ENCODE data around the gene EXOC3L4.

Gene EXOC3L4

DNA sequence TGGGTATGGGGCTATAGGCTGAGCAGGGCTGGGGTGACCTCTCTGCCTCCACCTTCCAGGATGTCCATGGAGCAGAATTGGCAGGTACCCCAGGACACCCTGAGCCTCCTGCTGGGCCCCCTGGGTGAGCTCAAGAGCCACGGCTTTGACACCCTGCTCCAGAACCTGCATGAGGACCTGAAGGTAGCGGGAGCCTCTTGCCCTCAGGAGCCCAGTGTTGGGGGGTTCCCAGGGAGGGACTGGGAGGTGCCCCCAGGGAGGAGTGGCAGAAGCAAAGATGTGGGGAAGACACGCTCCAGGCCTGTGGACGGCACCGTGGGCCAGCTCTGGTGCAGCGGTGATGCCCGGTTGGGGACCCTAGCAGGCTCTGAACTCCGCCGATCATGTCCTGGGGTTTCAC, 37.1 kb downstream of the EXOC3L4 start:
- H3K4me3 ChIP-seq (ENCODE audit: insufficient read depth in 1 of 2, low read depth in 1 of 2, low read length in 2 of 2): no peak overlapping the region
- H2BK5ac ChIP-seq (ENCODE audit: low read depth, low read length, poor library complexity, severe bottlenecking): no peak overlapping the region

DNA sequence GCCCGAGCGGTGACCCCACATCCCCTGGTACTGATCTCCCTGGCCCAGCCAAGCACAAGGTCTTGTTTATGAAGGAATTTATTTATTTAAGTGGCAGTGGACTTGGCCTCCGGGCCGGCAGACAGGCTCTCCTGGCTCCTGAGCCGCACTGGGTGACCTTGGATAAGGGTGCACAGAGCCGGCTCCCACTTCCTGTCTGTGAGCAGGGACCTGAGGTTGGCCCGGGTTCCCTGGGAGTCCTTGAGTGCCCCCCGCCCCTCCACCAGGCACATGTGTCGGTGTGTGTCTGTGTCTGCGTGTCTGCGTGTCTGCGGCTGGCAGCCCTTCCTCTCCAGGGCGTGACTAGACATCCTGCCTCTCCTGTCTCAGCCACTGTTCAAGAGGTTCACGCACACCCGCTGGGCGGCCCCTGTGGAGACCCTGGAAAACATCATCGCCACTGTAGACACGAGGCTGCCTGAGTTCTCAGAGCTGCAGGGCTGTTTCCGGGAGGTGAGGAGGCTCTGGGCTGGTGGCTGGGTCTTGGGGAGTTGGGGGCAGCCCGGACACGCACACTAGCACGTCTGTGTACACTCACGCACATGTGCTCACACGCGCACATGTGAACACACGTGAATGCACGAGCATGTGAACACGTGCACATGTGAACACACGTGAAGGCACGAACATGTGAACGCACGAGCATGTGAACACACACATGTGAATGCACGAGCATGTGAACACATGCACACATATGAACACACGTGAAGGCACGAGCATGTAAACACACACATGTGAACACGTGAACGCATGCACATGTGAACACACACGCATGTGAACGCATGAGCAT, 38.1 kb downstream of the EXOC3L4 start:
- Histone ChIP-seq H3K36me3 (ENCODE audit: control insufficient read depth in 1 of 2, insufficient read depth in 2 of 2, low read depth in 1 of 2, low read length in 2 of 2) (peaks cover 72 to 82% of the 10 kb centered on the region in 2 experiments), H3K4me3 (ENCODE audit: insufficient read depth in 1 of 2, low read depth in 1 of 2, low read length in 2 of 2) (no peak overlapping the region), H3K18ac (ENCODE audit: low read depth in 1 of 2, low read length in 2 of 2) (no peak overlapping the region), H2BK15ac (ENCODE audit: low read depth, poor library complexity, severe bottlenecking) (no peak overlapping the region), H2BK5ac (ENCODE audit: low read depth, low read length, poor library complexity, severe bottlenecking) (peak overlapping the region; percentile 15), H4K91ac (ENCODE audit: low read length) (no peak overlapping the region), H3K9me3 (ENCODE audit: control insufficient read depth, low read length) (no peaks in the 10 kb centered on the region), H3K27ac (ENCODE audit: low read length, poor library complexity, severe bottlenecking) (peak overlapping the region; percentile 63), H3K4me1 (ENCODE audit: control insufficient read depth, insufficient read depth, low read depth, low read length) (peaks cover 79% of the 10 kb centered on the region), H3K14ac (ENCODE audit: low read length in 2 of 2) (no peak overlapping the region), H2AFZ (ENCODE audit: low read depth, low read length) (no peak overlapping the region), H2BK12ac (ENCODE audit: low read length in 2 of 2) (no peak overlapping the region), H3K4ac (ENCODE audit: low read depth in 1 of 2, low read length in 2 of 2) (no peak overlapping the region), H3K9ac (ENCODE audit: low read length) (no peak overlapping the region), H2AK5ac (ENCODE audit: low read length, severe bottlenecking) (peak overlapping the region; percentile 60), H3K4me2 (ENCODE audit: low read length, poor library complexity, severe bottlenecking) (no peak overlapping the region), H3K27me3 (ENCODE audit: control insufficient read depth in 1 of 2, insufficient read depth in 1 of 2, low read length in 2 of 2) (no peaks in the 10 kb centered on the region), H4K8ac (ENCODE audit: low read length) (no peak overlapping the region), H2BK120ac (ENCODE audit: low read depth, low read length) (no peak overlapping the region), H3K79me1 (replicated peaks; ENCODE audit: low read length, poor library complexity, severe bottlenecking) (peaks cover 10% of the 10 kb centered on the region), H3K23ac (ENCODE audit: low read length in 2 of 2) (no peak overlapping the region)
- DNase-seq: peak; percentile 46
- WGBS: 85% methylated on average over 39 of the region's 39 CpGs

More for the DNA sequence above, 37.1 kb downstream of the EXOC3L4 start:
- no peaks in the 10 kb centered on the region for H3K27me3 ChIP-seq (ENCODE audit: control insufficient read depth in 1 of 2, insufficient read depth in 1 of 2, low read length in 2 of 2)
- no peaks in the 10 kb centered on the region for H3K9me3 ChIP-seq (ENCODE audit: control insufficient read depth, low read length)
- H4K91ac ChIP-seq (ENCODE audit: low read length): no peak overlapping the region
- H2BK120ac ChIP-seq (ENCODE audit: low read depth, low read length): no peak overlapping the region
- peaks cover 79 to 86% of the 10 kb centered on the region in 2 experiments for H3K36me3 ChIP-seq (ENCODE audit: control insufficient read depth in 1 of 2, insufficient read depth in 2 of 2, low read depth in 1 of 2, low read length in 2 of 2)
- peak overlapping the region; percentile 33 for H2AK5ac ChIP-seq (ENCODE audit: low read length, severe bottlenecking)
- H3K18ac ChIP-seq (ENCODE audit: low read depth in 1 of 2, low read length in 2 of 2): no peak overlapping the region
- no peak overlapping the region for H2BK15ac ChIP-seq (ENCODE audit: low read depth, poor library complexity, severe bottlenecking)
- H3K4me2 ChIP-seq (ENCODE audit: low read length, poor library complexity, severe bottlenecking): no peak overlapping the region
- no peak overlapping the region for H3K23ac ChIP-seq (ENCODE audit: low read length in 2 of 2)
- H2BK12ac ChIP-seq (ENCODE audit: low read length in 2 of 2): no peak overlapping the region
- no peak overlapping the region for H3K4ac ChIP-seq (ENCODE audit: low read depth in 1 of 2, low read length in 2 of 2)
- no peak overlapping the region for H3K9ac ChIP-seq (ENCODE audit: low read length)
- no peak for DNase-seq
- H2AFZ ChIP-seq (ENCODE audit: low read depth, low read length): no peak overlapping the region
- no peak overlapping the region for H3K14ac ChIP-seq (ENCODE audit: low read length in 2 of 2)
- H3K27ac ChIP-seq (ENCODE audit: low read length, poor library complexity, severe bottlenecking): peak overlapping the region; percentile 27
- H3K4me1 ChIP-seq (ENCODE audit: control insufficient read depth, insufficient read depth, low read depth, low read length): peaks cover 81% of the 10 kb centered on the region
- no peak overlapping the region for H4K8ac ChIP-seq (ENCODE audit: low read length)
- peaks cover 16% of the 10 kb centered on the region for H3K79me1 ChIP-seq (replicated peaks; ENCODE audit: low read length, poor library complexity, severe bottlenecking)
- 92% methylated on average over 9 of the region's 9 CpGs for WGBS

DNA sequence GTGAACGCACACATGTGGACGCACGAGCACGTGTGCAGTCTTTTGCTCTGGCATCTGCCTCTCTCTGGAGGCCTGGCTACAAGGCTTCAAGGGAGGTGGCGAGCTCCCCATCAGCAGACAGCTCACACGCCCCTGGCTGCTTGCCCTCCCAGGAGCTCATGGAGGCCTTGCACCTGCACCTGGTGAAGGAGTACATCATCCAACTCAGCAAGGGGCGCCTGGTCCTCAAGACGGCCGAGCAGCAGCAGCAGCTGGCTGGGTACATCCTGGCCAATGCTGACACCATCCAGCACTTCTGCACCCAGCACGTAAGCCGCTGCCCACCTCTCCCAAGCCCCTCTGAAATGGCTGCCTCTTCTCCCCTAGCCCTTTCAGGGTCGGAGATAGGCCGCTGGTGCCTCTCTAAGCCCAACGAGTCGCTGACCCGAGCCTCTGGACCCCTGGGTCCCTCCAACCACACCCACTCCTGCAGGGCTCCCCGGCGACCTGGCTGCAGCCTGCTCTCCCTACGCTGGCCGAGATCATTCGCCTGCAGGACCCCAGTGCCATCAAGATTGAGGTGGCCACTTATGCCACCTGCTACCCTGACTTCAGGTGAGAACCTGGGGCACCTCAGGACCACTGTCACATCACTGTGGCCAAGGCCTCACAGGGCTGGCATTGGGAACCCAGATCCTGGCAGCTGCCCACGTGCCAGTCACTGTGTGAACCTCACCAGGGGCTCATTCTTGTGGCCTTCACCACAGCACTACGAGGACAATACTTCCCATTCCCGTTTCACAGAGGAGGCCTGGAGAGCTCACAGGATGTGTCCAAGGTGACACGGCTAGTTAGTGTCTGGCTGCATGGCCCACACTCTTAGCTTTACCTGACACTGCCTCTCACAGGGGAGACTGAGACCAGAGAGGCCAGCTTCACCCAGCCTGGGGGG, 39.0 kb downstream of the EXOC3L4 start:
- H3K79me1 ChIP-seq (replicated peaks; ENCODE audit: low read length, poor library complexity, severe bottlenecking): peaks cover 8% of the 10 kb centered on the region
- H3K9ac ChIP-seq (ENCODE audit: low read length): no peak overlapping the region
- peak overlapping the region; percentile 54 for H2AK5ac ChIP-seq (ENCODE audit: low read length, severe bottlenecking)
- H4K8ac ChIP-seq (ENCODE audit: low read length): no peak overlapping the region
- DNase-seq: no peak
- H2BK12ac ChIP-seq (ENCODE audit: low read length in 2 of 2): no peak overlapping the region
- no peak overlapping the region for H3K4me2 ChIP-seq (ENCODE audit: low read length, poor library complexity, severe bottlenecking)
- no peaks in the 10 kb centered on the region for H3K27me3 ChIP-seq (ENCODE audit: control insufficient read depth in 1 of 2, insufficient read depth in 1 of 2, low read length in 2 of 2)
- peaks cover 65 to 76% of the 10 kb centered on the region in 2 experiments for H3K36me3 ChIP-seq (ENCODE audit: control insufficient read depth in 1 of 2, insufficient read depth in 2 of 2, low read depth in 1 of 2, low read length in 2 of 2)
- H3K27ac ChIP-seq (ENCODE audit: low read length, poor library complexity, severe bottlenecking): no peak overlapping the region
- 94% methylated on average over 25 of the region's 25 CpGs for WGBS
- no peak overlapping the region for H2BK5ac ChIP-seq (ENCODE audit: low read depth, low read length, poor library complexity, severe bottlenecking)
- no peak overlapping the region for H2BK120ac ChIP-seq (ENCODE audit: low read depth, low read length)
- no peak overlapping the region for H3K23ac ChIP-seq (ENCODE audit: low read length in 2 of 2)
- no peaks in the 10 kb centered on the region for H3K9me3 ChIP-seq (ENCODE audit: control insufficient read depth, low read length)
- H4K91ac ChIP-seq (ENCODE audit: low read length): no peak overlapping the region
- H2BK15ac ChIP-seq (ENCODE audit: low read depth, poor library complexity, severe bottlenecking): no peak overlapping the region
- H3K4ac ChIP-seq (ENCODE audit: low read depth in 1 of 2, low read length in 2 of 2): no peak overlapping the region
- no peak overlapping the region for H3K18ac ChIP-seq (ENCODE audit: low read depth in 1 of 2, low read length in 2 of 2)
- no peak overlapping the region for H3K4me3 ChIP-seq (ENCODE audit: insufficient read depth in 1 of 2, low read depth in 1 of 2, low read length in 2 of 2)
- H2AFZ ChIP-seq (ENCODE audit: low read depth, low read length): no peak overlapping the region
- H3K14ac ChIP-seq (ENCODE audit: low read length in 2 of 2): no peak overlapping the region
- peaks cover 79% of the 10 kb centered on the region for H3K4me1 ChIP-seq (ENCODE audit: control insufficient read depth, insufficient read depth, low read depth, low read length)

DNA sequence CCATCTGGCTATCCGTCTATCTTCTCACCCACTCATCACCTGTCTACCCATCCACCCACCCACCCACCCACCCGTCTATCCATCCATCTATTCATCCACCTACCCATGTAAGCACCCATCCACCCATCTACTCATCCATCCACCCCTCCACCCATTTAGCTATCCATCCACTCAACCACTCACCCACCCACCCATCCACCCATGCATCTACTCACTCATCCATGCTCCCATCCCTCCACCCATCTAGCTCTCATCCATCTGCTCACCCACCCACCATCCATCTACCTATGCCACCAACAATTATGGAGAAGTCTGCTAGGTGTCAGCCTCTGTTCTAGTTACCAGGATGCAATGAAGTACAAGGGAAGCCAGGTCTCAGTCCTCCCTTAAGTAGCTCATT, 39.9 kb downstream of the EXOC3L4 start:
- Histone ChIP-seq H3K4me2 (ENCODE audit: low read length, poor library complexity, severe bottlenecking) (no peak overlapping the region), H3K79me1 (replicated peaks; ENCODE audit: low read length, poor library complexity, severe bottlenecking) (peaks cover 6% of the 10 kb centered on the region), H3K4me3 (ENCODE audit: insufficient read depth in 1 of 2, low read depth in 1 of 2, low read length in 2 of 2) (no peak overlapping the region), H2AK5ac (ENCODE audit: low read length, severe bottlenecking) (no peak overlapping the region), H3K23ac (ENCODE audit: low read length in 2 of 2) (no peak overlapping the region), H4K8ac (ENCODE audit: low read length) (no peak overlapping the region), H2BK12ac (ENCODE audit: low read length in 2 of 2) (no peak overlapping the region), H2BK120ac (ENCODE audit: low read depth, low read length) (no peak overlapping the region), H4K91ac (ENCODE audit: low read length) (no peak overlapping the region), H2BK15ac (ENCODE audit: low read depth, poor library complexity, severe bottlenecking) (no peak overlapping the region), H3K4ac (ENCODE audit: low read depth in 1 of 2, low read length in 2 of 2) (no peak overlapping the region), H2BK5ac (ENCODE audit: low read depth, low read length, poor library complexity, severe bottlenecking) (no peak overlapping the region), H3K14ac (ENCODE audit: low read length in 2 of 2) (no peak overlapping the region), H3K18ac (ENCODE audit: low read depth in 1 of 2, low read length in 2 of 2) (no peak overlapping the region), H3K4me1 (ENCODE audit: control insufficient read depth, insufficient read depth, low read depth, low read length) (peaks cover 79% of the 10 kb centered on the region), H2AFZ (ENCODE audit: low read depth, low read length) (no peak overlapping the region), H3K27ac (ENCODE audit: low read length, poor library complexity, severe bottlenecking) (no peak overlapping the region), H3K36me3 (ENCODE audit: control insufficient read depth in 1 of 2, insufficient read depth in 2 of 2, low read depth in 1 of 2, low read length in 2 of 2) (peaks cover 60 to 70% of the 10 kb centered on the region in 2 experiments), H3K9me3 (ENCODE audit: control insufficient read depth, low read length) (no peaks in the 10 kb centered on the region), H3K9ac (ENCODE audit: low read length) (no peak overlapping the region), H3K27me3 (ENCODE audit: control insufficient read depth in 1 of 2, insufficient read depth in 1 of 2, low read length in 2 of 2) (no peaks in the 10 kb centered on the region)
- no peak for DNase-seq
- 0% methylated on average over 1 of the region's 2 CpGs for WGBS

Data from mesenchymal stem cell (in vitro differentiated cells and primary cell).